BLaER1 treated with 17β-estradiol and CSF1 and Interleukin-3, amounts not matched to agents 10 nM and 100 nM (cell line): ENCODE data around the gene FEM1C.

Source experiments
- H3K27ac ChIP-seq, 11 experiments: shearing (Covaris generic); formaldehyde crosslinking; 2 replicates each; pipeline ENCODE4 v1.8.1; 2022
- H3K27me3 ChIP-seq, 11 experiments: shearing (Covaris generic); formaldehyde crosslinking; 2 replicates each; pipeline ENCODE4 v1.8.1; 2022
- H3K36me3 ChIP-seq, 11 experiments: shearing (Covaris generic); formaldehyde crosslinking; 2 replicates each; pipeline ENCODE4 v1.8.1; 2022
- H3K4me1 ChIP-seq, 10 experiments: shearing (Covaris generic); formaldehyde crosslinking; 2 replicates each; pipeline ENCODE4 v1.8.1; 2022
- H3K4me2 ChIP-seq, 11 experiments: shearing (Covaris generic); formaldehyde crosslinking; 2 replicates each; pipeline ENCODE4 v1.8.1; 2022
- H3K4me3 ChIP-seq, 10 experiments: shearing (Covaris generic); formaldehyde crosslinking; 2 replicates each; pipeline ENCODE4 v1.8.1; 2022
- H3K9ac ChIP-seq, 11 experiments: shearing (Covaris generic); formaldehyde crosslinking; 2 replicates each; pipeline ENCODE4 v1.8.1; 2022
- H3K9me3 ChIP-seq, 11 experiments: shearing (Covaris generic); formaldehyde crosslinking; replicated peaks in 1 of 11; 2 replicates each; pipeline ENCODE4 v1.8.1; 2022
- H4K20me1 ChIP-seq, 11 experiments: shearing (Covaris generic); formaldehyde crosslinking; 2 replicates each; pipeline ENCODE4 v1.8.1; 2022
- Cebpa-rat ChIP-seq, 11 experiments: shearing (Covaris generic); IDR thresholded peaks; 2 replicates each; pipeline ENCODE4 v1.8.1; 2022

The FEM1C gene

GRCh38 chr5:115553082-115553481 is 8.5 kb upstream of the FEM1C start:
- H3K27me3 ChIP-seq = no peaks in the 10 kb centered on the region
- H3K4me1 ChIP-seq = peaks cover 0 to 11% (median 0%) of the 10 kb centered on the region in 10 experiments; a peak in 2 of 20 replicates
- TF ChIP-seq Cebpa-rat (IDR thresholded peaks at IDR 0.05) = no peak
- H3K27ac ChIP-seq = no peak overlapping the region
- H3K9ac ChIP-seq = no peak overlapping the region
- no peaks in the 10 kb centered on the region for H4K20me1 ChIP-seq
- no peak overlapping the region for H3K4me3 ChIP-seq
- no peak overlapping the region for H3K4me2 ChIP-seq
- H3K9me3 ChIP-seq = peaks cover 0 to 10% (median 0%) of the 10 kb centered on the region in 11 experiments; a peak in 5 of 22 replicates
- no peaks in the 10 kb centered on the region for H3K36me3 ChIP-seq

- Histone ChIP-seq H3K4me1 (peaks cover 0 to 11% (median 0%) of the 10 kb centered on the region in 10 experiments; a peak in 2 of 20 replicates), H4K20me1 (no peaks in the 10 kb centered on the region), H3K9me3 (peaks cover 10 to 20% (median 11%) of the 10 kb centered on the region in 11 experiments), H3K9ac (no peak overlapping the region), H3K27me3 (no peaks in the 10 kb centered on the region), H3K27ac (no peak overlapping the region), H3K4me2 (peak overlapping the region in 2 of 11 experiments; percentile 12 to 15; a peak in 2 of 22 replicates), H3K4me3 (no peak overlapping the region), H3K36me3 (no peaks in the 10 kb centered on the region)
- TF ChIP-seq Cebpa-rat (IDR thresholded peaks at IDR 0.05) = no peak
Measured at GRCh38 chr5:115551415-115551814, 6.8 kb upstream of the FEM1C start.

- Histone ChIP-seq H4K20me1 (peaks cover 0 to 3% (median 0%) of the 10 kb centered on the region in 11 experiments; a peak in 2 of 22 replicates), H3K27me3 (no peaks in the 10 kb centered on the region), H3K4me1 (peaks cover 0 to 11% (median 0%) of the 10 kb centered on the region in 10 experiments; a peak in 2 of 20 replicates), H3K4me2 (no peak overlapping the region), H3K4me3 (no peak overlapping the region), H3K9ac (no peak overlapping the region), H3K9me3 (peaks cover 25 to 31% (median 26%) of the 10 kb centered on the region in 11 experiments), H3K27ac (no peak overlapping the region), H3K36me3 (peaks cover 0 to 9% (median 0%) of the 10 kb centered on the region in 11 experiments; a peak in 1 of 22 replicates)
- no peak for TF ChIP-seq Cebpa-rat (IDR thresholded peaks at IDR 0.05)
Measured at GRCh38 chr5:115549154-115549553, 4.6 kb upstream of the FEM1C start.

GRCh38 chr5:115548683-115549082 is 4.1 kb upstream of the FEM1C start:
- Histone ChIP-seq H3K9ac (no peak overlapping the region), H3K36me3 (peaks cover 0 to 9% (median 0%) of the 10 kb centered on the region in 11 experiments; a peak in 1 of 22 replicates), H3K4me2 (no peak overlapping the region), H3K27me3 (no peaks in the 10 kb centered on the region), H3K4me1 (peaks cover 0 to 11% (median 0%) of the 10 kb centered on the region in 10 experiments; a peak in 2 of 20 replicates), H3K9me3 (peaks cover 25 to 31% (median 26%) of the 10 kb centered on the region in 11 experiments), H3K27ac (no peak overlapping the region), H3K4me3 (no peak overlapping the region), H4K20me1 (peaks cover 0 to 8% (median 0%) of the 10 kb centered on the region in 11 experiments; a peak in 6 of 22 replicates)
- TF ChIP-seq Cebpa-rat (IDR thresholded peaks at IDR 0.05) = no peak

GRCh38 chr5:115545351-115545882 is 842 bp upstream of the FEM1C start:
- Histone ChIP-seq H3K4me3 (peak overlapping the region; percentile 42 to 98 (median 52)), H3K4me2 (peak overlapping the region in 8 of 11 experiments; percentile 23 to 73 (median 53); a peak in 8 of 22 replicates), H3K27ac (peak overlapping the region; percentile 52 to 74 (median 66); a peak in 20 of 22 replicates), H4K20me1 (peaks cover 28 to 40% (median 32%) of the 10 kb centered on the region in 11 experiments), H3K9me3 (peaks cover 25 to 31% (median 26%) of the 10 kb centered on the region in 11 experiments), H3K36me3 (peaks cover 14 to 36% (median 27%) of the 10 kb centered on the region in 11 experiments; a peak in 20 of 22 replicates), H3K27me3 (no peaks in the 10 kb centered on the region), H3K4me1 (peaks cover 0 to 30% (median 11%) of the 10 kb centered on the region in 10 experiments; a peak in 14 of 20 replicates), H3K9ac (peak overlapping the region in 8 of 11 experiments; percentile 43 to 72 (median 64); a peak in 6 of 22 replicates)
- TF ChIP-seq Cebpa-rat (IDR thresholded peaks at IDR 0.05) = no peak

GRCh38 chr5:115544043-115544435 is 536 bp downstream of the FEM1C start:
- H3K4me1 ChIP-seq = peaks cover 10 to 42% (median 22%) of the 10 kb centered on the region in 10 experiments
- H3K4me2 ChIP-seq = peak overlapping the region; percentile 86 to 100 (median 98)
- H3K4me3 ChIP-seq = peak overlapping the region; percentile 86 to 100 (median 96)
- no peak for TF ChIP-seq Cebpa-rat (IDR thresholded peaks at IDR 0.05)
- peaks cover 26 to 50% (median 41%) of the 10 kb centered on the region in 11 experiments for H3K36me3 ChIP-seq
- peaks cover 28 to 54% (median 46%) of the 10 kb centered on the region in 11 experiments for H4K20me1 ChIP-seq
- H3K9me3 ChIP-seq = peaks cover 25 to 43% (median 35%) of the 10 kb centered on the region in 11 experiments
- no peaks in the 10 kb centered on the region for H3K27me3 ChIP-seq
- H3K9ac ChIP-seq = peak overlapping the region; percentile 96 to 99 (median 99)
- H3K27ac ChIP-seq = peak overlapping the region; percentile 95 to 98 (median 98)

GRCh38 chr5:115543365-115544042 is 1.1 kb downstream of the FEM1C start:
- peaks cover 32 to 55% (median 47%) of the 10 kb centered on the region in 11 experiments for H3K36me3 ChIP-seq
- H3K9me3 ChIP-seq = peaks cover 25 to 49% (median 41%) of the 10 kb centered on the region in 11 experiments
- no peaks in the 10 kb centered on the region for H3K27me3 ChIP-seq
- peaks cover 16 to 43% (median 25%) of the 10 kb centered on the region in 10 experiments for H3K4me1 ChIP-seq
- H4K20me1 ChIP-seq = peaks cover 28 to 59% (median 51%) of the 10 kb centered on the region in 11 experiments
- no peak for TF ChIP-seq Cebpa-rat (IDR thresholded peaks at IDR 0.05)
- peak overlapping the region; percentile 86 to 100 (median 96) for H3K4me3 ChIP-seq
- peak overlapping the region; percentile 95 to 98 (median 98) for H3K27ac ChIP-seq
- H3K9ac ChIP-seq = peak overlapping the region; percentile 96 to 99 (median 99)
- H3K4me2 ChIP-seq = peak overlapping the region; percentile 86 to 100 (median 98)

GRCh38 chr5:115542651-115543364 is 1.8 kb downstream of the FEM1C start:
- Histone ChIP-seq H3K27me3 (no peaks in the 10 kb centered on the region), H3K4me3 (peak overlapping the region; percentile 86 to 100 (median 96)), H3K36me3 (peaks cover 38 to 62% (median 53%) of the 10 kb centered on the region in 11 experiments), H4K20me1 (peaks cover 28 to 66% (median 58%) of the 10 kb centered on the region in 11 experiments), H3K4me1 (peaks cover 17 to 43% (median 31%) of the 10 kb centered on the region in 10 experiments), H3K27ac (peak overlapping the region in 10 of 11 experiments; percentile 95 to 98 (median 98); a peak in 19 of 22 replicates), H3K9me3 (peaks cover 25 to 52% (median 46%) of the 10 kb centered on the region in 11 experiments), H3K4me2 (peak overlapping the region; percentile 86 to 100 (median 98)), H3K9ac (peak overlapping the region; percentile 96 to 99 (median 99))
- no peak for TF ChIP-seq Cebpa-rat (IDR thresholded peaks at IDR 0.05)
